Choroid plexus epithelial cell (primary cell): ENCODE results near the gene HOXC4.
"Not testable (repeated sequence)": the region's sequence is repeated elsewhere in the genome, so short reads cannot be mapped to it uniquely, and the experiment has no call there.

Experiments
- DNase-seq: peaks from one replicate; pipeline ENCODE4 v3.0.0-alpha.2; 2010; ENCODE audit warnings: low read depth
- H3K4me3 ChIP-seq: 2 replicates; pipeline ENCODE4 v1.5.1; 2011; ENCODE audit warnings: low read depth, mild to moderate bottlenecking, control low read depth, low read length, moderate library complexity
- TF ChIP-seq, protein P1 (sequence below): conservative IDR thresholded peaks from 2 replicates; pipeline ENCODE4 v1.5.1; 2011; ENCODE audit warnings: low read depth, mild to moderate bottlenecking, control low read depth, inconsistent platforms, low read length, moderate library complexity

Gene HOXC4

DNA sequence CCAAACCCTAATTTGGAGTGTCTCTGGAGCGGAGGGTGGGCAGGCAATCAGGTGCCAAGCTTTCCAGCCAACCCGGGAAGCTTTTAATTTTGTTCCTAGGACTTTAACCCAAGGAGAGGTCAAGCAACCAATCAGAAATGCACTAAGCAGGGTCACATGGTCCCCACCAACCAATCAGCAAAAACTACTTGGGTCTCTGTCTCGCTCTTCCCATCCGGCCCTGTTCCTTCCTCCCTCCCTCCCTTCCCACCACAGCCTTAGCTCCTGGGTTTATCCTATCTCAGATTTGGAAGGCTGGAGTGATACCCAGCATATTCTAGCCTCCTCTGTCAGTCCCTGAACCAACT lies 13.5 kb upstream of the HOXC4 start:
- TF ChIP-seq, protein P1, sequence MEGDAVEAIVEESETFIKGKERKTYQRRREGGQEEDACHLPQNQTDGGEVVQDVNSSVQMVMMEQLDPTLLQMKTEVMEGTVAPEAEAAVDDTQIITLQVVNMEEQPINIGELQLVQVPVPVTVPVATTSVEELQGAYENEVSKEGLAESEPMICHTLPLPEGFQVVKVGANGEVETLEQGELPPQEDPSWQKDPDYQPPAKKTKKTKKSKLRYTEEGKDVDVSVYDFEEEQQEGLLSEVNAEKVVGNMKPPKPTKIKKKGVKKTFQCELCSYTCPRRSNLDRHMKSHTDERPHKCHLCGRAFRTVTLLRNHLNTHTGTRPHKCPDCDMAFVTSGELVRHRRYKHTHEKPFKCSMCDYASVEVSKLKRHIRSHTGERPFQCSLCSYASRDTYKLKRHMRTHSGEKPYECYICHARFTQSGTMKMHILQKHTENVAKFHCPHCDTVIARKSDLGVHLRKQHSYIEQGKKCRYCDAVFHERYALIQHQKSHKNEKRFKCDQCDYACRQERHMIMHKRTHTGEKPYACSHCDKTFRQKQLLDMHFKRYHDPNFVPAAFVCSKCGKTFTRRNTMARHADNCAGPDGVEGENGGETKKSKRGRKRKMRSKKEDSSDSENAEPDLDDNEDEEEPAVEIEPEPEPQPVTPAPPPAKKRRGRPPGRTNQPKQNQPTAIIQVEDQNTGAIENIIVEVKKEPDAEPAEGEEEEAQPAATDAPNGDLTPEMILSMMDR, result no peak
- no peak overlapping the region for H3K4me3 ChIP-seq
- no peak for DNase-seq

DNA sequence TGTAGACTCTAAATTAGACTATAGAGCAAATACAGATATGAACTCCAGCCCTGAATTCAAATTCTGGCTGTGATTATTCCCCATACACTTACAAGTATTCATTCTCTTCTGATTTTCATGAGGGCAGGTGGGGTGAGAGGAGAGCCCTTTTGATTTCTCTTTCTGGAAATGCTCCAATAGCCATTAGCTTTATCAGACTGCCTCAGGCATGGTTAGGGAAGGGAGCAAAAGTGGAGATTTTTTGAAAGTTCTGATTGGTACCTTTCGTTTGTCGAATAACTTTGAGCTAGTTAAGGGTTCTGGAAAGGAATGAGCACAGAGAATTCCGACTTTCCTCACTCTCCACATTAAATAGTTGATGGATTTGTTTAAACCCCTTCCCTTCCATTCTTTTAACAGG lies 13.0 kb upstream of the HOXC4 start:
- TF ChIP-seq, protein P1, result no peak
- DNase-seq, result no peak
- H3K4me3 ChIP-seq, result no peak overlapping the region

DNA sequence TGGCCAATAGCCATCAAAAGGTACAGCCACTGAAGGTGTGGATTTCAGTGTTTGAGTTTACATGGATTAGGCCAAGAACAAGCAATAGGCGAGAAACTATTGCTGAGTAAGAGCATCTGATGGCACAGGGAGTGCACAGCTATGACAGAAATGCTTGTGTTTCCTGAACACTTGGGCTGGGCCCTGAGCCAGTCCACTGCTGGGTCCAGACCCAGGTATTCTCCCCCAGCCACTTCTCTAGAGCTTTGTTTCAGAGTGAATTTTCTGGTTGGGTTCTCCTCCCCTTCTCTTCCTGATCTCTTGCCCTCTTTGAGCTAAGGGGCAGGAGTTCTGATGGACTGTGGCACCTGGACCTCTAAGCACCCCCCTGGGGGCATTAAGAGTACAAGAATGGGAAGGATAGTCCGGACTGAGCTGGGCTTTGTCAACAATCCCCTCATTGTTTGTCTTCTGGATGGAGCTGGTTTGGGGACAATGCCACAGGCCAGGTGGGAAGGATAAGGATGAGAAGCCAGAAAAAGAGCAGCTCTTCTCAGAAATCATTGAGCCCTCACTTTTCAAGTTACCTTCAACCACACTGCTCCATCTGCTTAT lies 12.4 kb upstream of the HOXC4 start:
- TF ChIP-seq, protein P1, result no peak
- no peak overlapping the region for H3K4me3 ChIP-seq
- no peak for DNase-seq

DNA sequence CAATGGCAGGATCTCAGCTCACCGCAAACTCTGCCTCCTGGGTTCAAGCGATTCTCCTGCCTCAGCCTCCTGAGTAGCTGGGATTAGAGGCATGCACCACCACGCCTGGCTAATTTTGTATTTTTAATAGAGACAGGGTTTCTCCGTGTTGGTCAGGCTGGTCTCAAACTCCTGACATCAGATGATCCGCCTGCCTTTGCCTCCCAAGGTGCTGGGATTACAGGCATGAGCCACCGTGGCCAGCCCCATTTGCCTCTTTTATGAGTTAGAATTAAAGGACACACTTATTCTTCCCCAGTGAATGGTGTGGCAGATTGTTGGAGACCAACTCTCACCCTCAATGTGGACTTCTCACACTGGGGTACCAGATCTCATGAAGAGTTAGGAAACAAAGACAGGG lies 11.6 kb upstream of the HOXC4 start:
- DNase-seq, H3K4me3 ChIP-seq: not testable (repeated sequence)

DNA sequence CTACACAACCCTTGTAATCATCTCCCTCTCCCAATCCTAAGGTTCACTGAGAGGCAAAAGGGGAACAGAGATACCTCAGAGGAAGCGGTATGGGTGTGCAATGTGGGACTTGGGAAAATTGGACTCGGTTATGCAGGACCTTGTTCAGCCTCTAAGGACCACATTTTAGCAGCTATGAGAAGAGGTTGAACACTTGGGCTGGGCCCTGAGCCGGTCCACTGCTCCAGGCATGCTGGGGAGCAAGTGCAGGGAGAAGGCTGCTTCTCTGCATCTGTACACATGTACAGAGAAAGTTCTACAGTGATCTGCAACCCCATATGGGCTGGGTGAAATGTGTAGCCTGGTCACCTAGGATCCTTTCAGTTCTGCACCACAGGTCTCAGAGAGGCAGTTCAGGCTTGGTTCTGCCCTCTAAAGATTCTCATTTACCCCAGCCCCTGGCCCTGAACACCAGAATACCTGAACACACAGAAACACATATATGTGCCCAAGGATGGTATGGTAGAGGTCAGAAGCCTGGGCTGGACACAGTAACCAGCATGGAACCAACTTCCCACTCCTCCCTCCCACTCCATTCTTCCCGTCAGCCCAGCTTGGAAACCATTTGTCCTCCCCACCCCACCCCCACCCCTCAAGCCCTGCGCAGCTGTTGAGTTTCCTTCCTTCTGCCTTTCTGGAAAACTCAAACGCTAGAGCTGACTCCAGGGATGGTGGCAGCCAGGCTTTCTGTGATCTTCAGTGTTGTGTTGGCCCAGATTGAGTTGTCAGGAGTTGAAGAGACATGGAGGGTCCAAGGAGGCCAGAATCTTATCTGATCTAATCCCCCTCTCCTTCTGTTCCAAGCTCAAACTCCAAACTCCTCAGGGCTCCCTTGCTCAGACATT lies 10.4 kb upstream of the HOXC4 start:
- no peak overlapping the region for H3K4me3 ChIP-seq
- no peak for DNase-seq
- TF ChIP-seq, protein P1, result no peak

DNA sequence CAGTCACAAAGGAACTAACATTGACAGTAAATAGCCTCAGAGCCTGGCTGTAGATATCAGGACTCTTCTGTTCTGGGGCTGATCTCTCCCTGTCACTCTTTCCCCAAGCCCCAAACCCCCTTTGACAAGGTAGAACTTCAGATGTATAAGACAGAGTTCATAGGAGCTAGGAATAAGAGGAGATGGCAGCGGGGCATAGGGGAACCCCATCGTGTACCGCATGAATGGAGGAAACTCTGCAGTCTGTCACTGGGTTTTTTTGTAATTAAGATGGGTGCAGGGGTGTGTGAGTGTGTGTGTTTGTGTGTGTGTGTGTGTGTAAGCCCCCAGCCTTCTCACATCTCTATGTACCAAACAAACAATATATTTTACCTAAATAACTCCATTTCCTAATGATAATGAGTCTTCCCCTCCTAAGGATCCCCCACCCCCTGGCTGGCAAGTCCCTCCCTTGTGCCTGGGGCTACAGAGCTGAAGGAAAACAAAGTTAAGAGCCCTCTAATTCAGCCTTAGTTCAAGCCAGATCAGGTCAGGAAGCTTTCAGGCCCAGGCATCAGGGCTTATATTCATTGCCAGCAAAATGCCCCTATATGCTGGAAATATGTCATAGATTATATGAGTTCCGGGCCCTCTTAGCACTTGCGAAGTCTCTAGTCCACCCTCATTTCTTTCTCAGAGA lies 9.1 kb upstream of the HOXC4 start:
- no peak overlapping the region for H3K4me3 ChIP-seq
- TF ChIP-seq, protein P1, result no peak
- DNase-seq, result no peak

DNA sequence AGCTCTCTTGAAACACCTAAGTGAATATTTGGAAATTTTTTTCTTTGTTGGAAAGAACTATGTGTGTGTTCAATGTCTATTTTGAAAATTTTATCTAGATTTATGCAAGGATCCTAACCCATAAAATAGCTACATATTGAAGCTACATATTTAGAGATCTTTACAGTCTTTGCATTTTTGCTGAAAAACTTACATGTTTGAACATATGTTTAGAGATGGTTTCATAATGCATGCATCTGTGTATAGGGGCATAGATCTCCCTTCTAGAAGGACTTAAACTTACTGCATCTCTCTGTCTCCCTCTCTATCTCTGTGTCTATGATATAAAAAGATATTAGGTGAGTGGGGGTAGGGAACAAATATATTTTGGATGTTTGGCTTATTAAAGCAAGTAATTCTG lies 8.2 kb upstream of the HOXC4 start:
- no peak for DNase-seq
- TF ChIP-seq, protein P1, result no peak
- H3K4me3 ChIP-seq, result no peak overlapping the region
